CD4-positive, alpha-beta T cell treated with Interferon alpha-2 for 1 hour (primary cell): ENCODE results near the gene CCDC85A.
A peak's percentile ranks its signal among the peaks of the same experiment; 100 is the strongest.
"Not testable (repeated sequence)": the region's sequence is repeated elsewhere in the genome, so short reads cannot be mapped to it uniquely, and the experiment has no call there.

Experiments used
- DNase-seq, 2 donors: peaks; one replicate each; pipeline ENCODE4 v3.0.0-alpha.2; 2020 to 2022

CCDC85A gene

GRCh38 chr2:56183643-56184499 is at the start of gene CCDC85A:
TSS of gene CCDC85A (plus strand) at chr2:56183990. CDS start at chr2:56184625, 635 bp downstream.
- peak; percentile 46 to 51 for DNase-seq

GRCh38 chr2:56134861-56135260 is 48.9 kb upstream of the CCDC85A start:
- DNase-seq, result no peak

- not testable (repeated sequence) for DNase-seq
Measured at GRCh38 chr2:56142497-56143061, 41.2 kb upstream of the CCDC85A start.

- no peak for DNase-seq
Measured at GRCh38 chr2:56147907-56148306, 35.9 kb upstream of the CCDC85A start.

- no peak for DNase-seq
Measured at GRCh38 chr2:56148825-56149224, 35.0 kb upstream of the CCDC85A start.

GRCh38 chr2:56151841-56152240 is 31.9 kb upstream of the CCDC85A start:
- no peak for DNase-seq

GRCh38 chr2:56155188-56155587 is 28.6 kb upstream of the CCDC85A start:
- no peak for DNase-seq

- not testable (repeated sequence) for DNase-seq
Measured at GRCh38 chr2:56159875-56160274, 23.9 kb upstream of the CCDC85A start.

- DNase-seq, result no peak
Measured at GRCh38 chr2:56167616-56168562, 15.9 kb upstream of the CCDC85A start.

- DNase-seq, result no peak
Measured at GRCh38 chr2:56169521-56169920, 14.3 kb upstream of the CCDC85A start.

GRCh38 chr2:56170504-56170903 is 13.3 kb upstream of the CCDC85A start:
- DNase-seq, result no peak

- DNase-seq, result no peak
Measured at GRCh38 chr2:56170988-56171387, 12.8 kb upstream of the CCDC85A start.

- no peak for DNase-seq
Measured at GRCh38 chr2:56175779-56176178, 8.0 kb upstream of the CCDC85A start.

GRCh38 chr2:56177420-56178220 is 6.2 kb upstream of the CCDC85A start:
- no peak for DNase-seq

- DNase-seq, result no peak
Measured at GRCh38 chr2:56179931-56180330, 3.9 kb upstream of the CCDC85A start.

- no peak for DNase-seq
Measured at GRCh38 chr2:56182420-56182819, 1.4 kb upstream of the CCDC85A start.

- DNase-seq, result no peak
Measured at GRCh38 chr2:56184500-56185011, 766 bp downstream of the CCDC85A start.

- DNase-seq, result no peak
Measured at GRCh38 chr2:56185101-56185581, 1.4 kb downstream of the CCDC85A start.

GRCh38 chr2:56185582-56186046 is 1.8 kb downstream of the CCDC85A start:
- no peak for DNase-seq

GRCh38 chr2:56191617-56192016 is 7.8 kb downstream of the CCDC85A start:
- no peak for DNase-seq

GRCh38 chr2:56192664-56193305 is 9.0 kb downstream of the CCDC85A start:
- no peak for DNase-seq
